Endothelial cell of umbilical vein (primary cell): ENCODE data around the gene FLT4. TPM values are rescaled to one million over a fixed set of nuclear protein-coding genes. Genes with fewer than 3 reads are reported as not detected.

ENCODE experiments used
- BruUV-seq: library from RNA; stranded (reverse); fragments of 400-500 nt; replicated peaks from 2 replicates; lab custom pipeline; 2021; lab: Mats Ljungman, UMichigan
- CTCF ChIA-PET: fragments of 300-600, 350-600 bp; sonication (Branson Sonifier 250); formaldehyde crosslinking; loops from one replicate; lab custom pipeline; 2021; ENCODE audit warnings: antibody characterized with exemption, inconsistent platforms; lab: Charles Lee
- POLR2A ChIA-PET: fragments of 300-600, 350-600 bp; sonication (Branson Sonifier 250); formaldehyde crosslinking; loops from one replicate; lab custom pipeline; 2021; ENCODE audit warnings: antibody characterized with exemption, inconsistent platforms; lab: Charles Lee
- DNase-seq: peaks from one replicate; pipeline ENCODE4 v3.0.0-alpha.2; 2011; ENCODE audit warnings: low read depth, low spot score
- FAIRE-seq: peaks from 2 replicates; lab custom pipeline; 2011; peaks lifted over from hg19 to GRCh38; lab: Jason Lieb, UNC
- H2AFZ ChIP-seq: 2 replicates; pipeline ENCODE4 v1.6.0; 2012; ENCODE audit warnings: low read depth, low read length, control low read depth, inconsistent platforms
- H3K27ac ChIP-seq: 2 replicates; pipeline ENCODE4 v1.5.1; 2011; ENCODE audit warnings: low read depth, mild to moderate bottlenecking, control low read depth, low read length, moderate library complexity; ENCODE audit not compliant: insufficient read depth
- H3K27me3 ChIP-seq, 2 experiments: 2 replicates each; pipeline versions ENCODE4 v1.6.0 to v1.6.1; 2011; ENCODE audit warnings: low read length in 2 of 2, mixed read lengths in 1 of 2; ENCODE audit not compliant: control insufficient read depth in 2 of 2, insufficient read depth in 2 of 2
- H3K36me3 ChIP-seq, 2 experiments: 2 replicates in 1 of 2; 3 replicates in 1 of 2; pipeline ENCODE4 v1.5.1; 2011; ENCODE audit warnings: low read length in 2 of 2, mild to moderate bottlenecking in 1 of 2, moderate library complexity in 1 of 2; ENCODE audit not compliant: control insufficient read depth in 2 of 2, insufficient read depth in 2 of 2; ENCODE audit errors: extremely low read depth in 1 of 2
- H3K4me1 ChIP-seq: 3 replicates; pipeline ENCODE4 v1.5.1; 2011; ENCODE audit warnings: mild to moderate bottlenecking, low read length; ENCODE audit not compliant: control insufficient read depth, insufficient read depth; ENCODE audit errors: extremely low read depth
- H3K4me2 ChIP-seq: 2 replicates; pipeline ENCODE4 v1.6.1; 2011; ENCODE audit warnings: low read length, control low read depth, mixed read lengths; ENCODE audit not compliant: insufficient read depth
- H3K4me3 ChIP-seq, 3 experiments: fragments of 200-600 bp in 1 of 3; sonication (generic), shearing (Covaris generic) in 1 of 3; replicated peaks in 1 of 3; 2 replicates each; pipeline ENCODE4 v1.5.1; 2011 to 2016; ENCODE audit warnings: control low read depth in 3 of 3, low read length in 3 of 3, mild to moderate bottlenecking in 2 of 3, inconsistent platforms in 1 of 3, low read depth in 1 of 3, moderate library complexity in 1 of 3; ENCODE audit not compliant: insufficient read depth in 1 of 3
- H3K79me2 ChIP-seq: 2 replicates; pipeline ENCODE4 v1.6.0; 2012; ENCODE audit warnings: low read length, inconsistent platforms; ENCODE audit not compliant: control insufficient read depth, insufficient read depth
- H3K9ac ChIP-seq: replicated peaks from 2 replicates; pipeline ENCODE3; 2011; ENCODE audit warnings: low read length, control low read depth; ENCODE audit not compliant: insufficient read depth; ENCODE audit errors: extremely low read depth
- H3K9me1 ChIP-seq: replicated peaks from 3 replicates; pipeline ENCODE4 v1.6.0; 2011; ENCODE audit warnings: mild to moderate bottlenecking, low read length; ENCODE audit not compliant: control insufficient read depth, insufficient read depth; ENCODE audit errors: extremely low read depth
- H3K9me3 ChIP-seq: replicated peaks from 2 replicates; pipeline ENCODE4 v1.5.1; 2012; ENCODE audit warnings: low read length, inconsistent platforms; ENCODE audit not compliant: control insufficient read depth, insufficient read depth
- H4K20me1 ChIP-seq: replicated peaks from 2 replicates; pipeline ENCODE3; 2011; ENCODE audit warnings: mild to moderate bottlenecking, low read length; ENCODE audit not compliant: control insufficient read depth, insufficient read depth; ENCODE audit errors: extremely low read depth
- EZH2 ChIP-seq: IDR thresholded peaks from 2 replicates; pipeline ENCODE4 v1.6.1; 2012; ENCODE audit warnings: borderline replicate concordance, low read depth, mild to moderate bottlenecking, moderate library complexity, low read length, inconsistent platforms; ENCODE audit not compliant: severe bottlenecking
- FOS ChIP-seq: IDR thresholded peaks from 2 replicates; pipeline ENCODE4 v1.6.1; 2011; ENCODE audit warnings: mild to moderate bottlenecking, low read length, moderate library complexity, borderline replicate concordance; ENCODE audit not compliant: insufficient read depth
- GATA2 ChIP-seq: IDR thresholded peaks from 2 replicates; pipeline ENCODE4 v1.7.0; 2011; ENCODE audit warnings: low read depth, mild to moderate bottlenecking, moderate library complexity, mixed read lengths, low read length; ENCODE audit not compliant: insufficient read length, insufficient read depth
- JUN ChIP-seq: IDR thresholded peaks from 2 replicates; pipeline ENCODE4 v1.6.1; 2011; ENCODE audit warnings: borderline replicate concordance, low read depth; ENCODE audit not compliant: insufficient read length, insufficient read depth
- MYC ChIP-seq: IDR thresholded peaks from one replicate; pipeline ENCODE4 v1.6.1; 2011; ENCODE audit warnings: mild to moderate bottlenecking, low read depth, low read length
- POLR2A ChIP-seq: IDR thresholded peaks from 2 replicates; pipeline ENCODE4 v1.6.1; 2012; ENCODE audit warnings: low read depth, mild to moderate bottlenecking, control low read depth, low read length
- POLR2AphosphoS5 ChIP-seq: IDR thresholded peaks from 2 replicates; pipeline ENCODE4 v1.6.1; 2012; ENCODE audit warnings: low read depth, mild to moderate bottlenecking, control low read depth, low read length, moderate library complexity; ENCODE audit not compliant: insufficient read depth
- dilution Hi-C: fragments of 300-500 bp; cut with MboI; formaldehyde crosslinking; loops from one replicate; pipeline ENCODE4 v1.15.0; 2019; ENCODE audit warnings: low sequenced_read_pairs; ENCODE audit not compliant: extremely low pct_ligation_motif_present
- intact Hi-C: fragments of 100-400 bp; cut with micrococcal nuclease; formaldehyde crosslinking; loops from one replicate; pipeline ENCODE4 v1.10.0; 2022
- polyA plus RNA-seq, 4 experiments: library from polyadenylated mRNA; depleted of rRNA in 3 of 4; stranded (reverse) in 3 of 4; unstranded in 1 of 4; fragments of >200 nt; gene quantifications; 2 replicates each; pipeline versions ENCODE4 v1.2.1 to v1.2.3, GENCODE V29; 2011 to 2012; ENCODE audit warnings: missing spikeins in 1 of 4
- total RNA-seq: library from RNA; stranded (reverse); gene quantifications from 2 replicates; pipeline ENCODE4 v1.2.3, GENCODE V29; 2021
- TF ChIP-seq, protein P1 (sequence below), 2 donors: IDR thresholded peaks; 1 replicate in 1 of 2; 2 replicates in 1 of 2; pipeline ENCODE4 v1.5.1; 2011; ENCODE audit warnings: low read length in 2 of 2, mild to moderate bottlenecking in 2 of 2, moderate library complexity in 2 of 2, control low read depth in 1 of 2, inconsistent platforms in 1 of 2, low read depth in 1 of 2; ENCODE audit not compliant: insufficient read depth in 1 of 2; ENCODE audit errors: extremely low read depth in 1 of 2

The FLT4 gene
- total and polyA plus RNA-seq, 2 donors (not counting 3 experiments of a cell fraction or from before 2014, with no cell fraction given): 44.4 to 71.5 TPM

DNA sequence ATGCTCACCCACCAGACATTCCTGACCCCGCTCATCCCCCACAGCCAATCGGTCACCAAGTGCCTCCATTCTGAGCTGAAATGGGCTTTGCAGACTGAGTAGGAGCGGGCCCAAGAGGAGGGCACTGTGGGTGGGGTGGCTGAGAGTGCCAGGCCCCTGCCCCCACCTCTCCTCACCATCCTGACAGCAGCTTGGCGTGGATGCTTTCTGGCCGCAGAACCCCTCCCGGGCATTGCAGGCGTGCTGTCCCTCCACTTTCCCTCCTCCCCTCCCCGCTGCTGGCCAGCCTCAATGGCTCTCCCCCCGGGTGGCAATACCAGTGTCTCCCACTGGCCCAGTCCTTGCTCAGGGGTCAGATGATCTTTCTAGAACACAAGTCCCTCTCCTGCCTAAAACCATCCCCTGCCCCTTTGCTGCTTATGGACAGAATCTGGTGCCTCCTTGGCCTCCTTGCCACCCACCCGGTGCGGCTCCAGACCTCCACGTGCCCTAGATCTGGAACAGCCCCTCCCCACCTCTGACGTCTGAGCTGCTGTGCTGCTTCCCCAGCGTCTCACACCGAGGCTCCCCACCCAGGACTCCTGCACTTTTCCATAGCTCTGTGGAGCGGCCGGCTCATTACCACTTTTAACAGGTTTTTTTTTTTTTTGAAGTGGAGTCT, 6.1 kb downstream of the FLT4 start:
- BruUV-seq: no TSS peak
- no peak for TF ChIP-seq POLR2AphosphoS5
- no peak for TF ChIP-seq GATA2
- TF ChIP-seq MYC: no peak
- TF ChIP-seq, protein P1, sequence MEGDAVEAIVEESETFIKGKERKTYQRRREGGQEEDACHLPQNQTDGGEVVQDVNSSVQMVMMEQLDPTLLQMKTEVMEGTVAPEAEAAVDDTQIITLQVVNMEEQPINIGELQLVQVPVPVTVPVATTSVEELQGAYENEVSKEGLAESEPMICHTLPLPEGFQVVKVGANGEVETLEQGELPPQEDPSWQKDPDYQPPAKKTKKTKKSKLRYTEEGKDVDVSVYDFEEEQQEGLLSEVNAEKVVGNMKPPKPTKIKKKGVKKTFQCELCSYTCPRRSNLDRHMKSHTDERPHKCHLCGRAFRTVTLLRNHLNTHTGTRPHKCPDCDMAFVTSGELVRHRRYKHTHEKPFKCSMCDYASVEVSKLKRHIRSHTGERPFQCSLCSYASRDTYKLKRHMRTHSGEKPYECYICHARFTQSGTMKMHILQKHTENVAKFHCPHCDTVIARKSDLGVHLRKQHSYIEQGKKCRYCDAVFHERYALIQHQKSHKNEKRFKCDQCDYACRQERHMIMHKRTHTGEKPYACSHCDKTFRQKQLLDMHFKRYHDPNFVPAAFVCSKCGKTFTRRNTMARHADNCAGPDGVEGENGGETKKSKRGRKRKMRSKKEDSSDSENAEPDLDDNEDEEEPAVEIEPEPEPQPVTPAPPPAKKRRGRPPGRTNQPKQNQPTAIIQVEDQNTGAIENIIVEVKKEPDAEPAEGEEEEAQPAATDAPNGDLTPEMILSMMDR (IDR thresholded peaks at IDR 0.05; ENCODE audit: extremely low read depth in 1 of 2, insufficient read depth in 1 of 2, low read depth in 1 of 2, low read length in 2 of 2): no peak
- TF ChIP-seq POLR2A: no peak
- TF ChIP-seq EZH2: no peak
- TF ChIP-seq JUN: no peak
- no peak for TF ChIP-seq FOS
- FAIRE-seq: no peak
- H3K27me3 ChIP-seq: no peaks in the 10 kb centered on the region
- no peak overlapping the region for H3K4me3 ChIP-seq
- H3K4me2 ChIP-seq: no peak overlapping the region
- intact Hi-C loops: loop anchor here (10.0 kb wide), 1 partner anchor 349 kb away; the partner anchor contains the start of gene MAPK9
- H3K9ac ChIP-seq: no peak overlapping the region
- no peaks in the 10 kb centered on the region for H3K9me3 ChIP-seq
- CTCF ChIA-PET: no interaction called here
- no peaks in the 10 kb centered on the region for H3K36me3 ChIP-seq
- peaks cover 25% of the 10 kb centered on the region for H3K4me1 ChIP-seq
- dilution Hi-C loops: no loop called here
- H4K20me1 ChIP-seq: no peaks in the 10 kb centered on the region
- POLR2A ChIA-PET: no interaction called here
- no peak overlapping the region for H3K27ac ChIP-seq
- H3K79me2 ChIP-seq: no peaks in the 10 kb centered on the region
- no peak for DNase-seq
- no peak overlapping the region for H2AFZ ChIP-seq
- no peaks in the 10 kb centered on the region for H3K9me1 ChIP-seq
